SK-N-SH (cell line): ENCODE data around the gene PDXP. TPM values are rescaled to one million over a fixed set of nuclear protein-coding genes. Genes with fewer than 3 reads are reported as not detected.

Experiments
- CTCF ChIA-PET: fragments of 300-600, 350-600 bp; formaldehyde crosslinking; extraction: SDS; loops from one replicate; lab custom pipeline; 2021; lab: Yijun Ruan, JAX
- POLR2A ChIA-PET: fragments of 350-600 bp; sonication (Branson Sonifier 250); formaldehyde crosslinking; extraction: SDS; loops from one replicate; lab custom pipeline; 2020; ENCODE audit warnings: antibody characterized with exemption, inconsistent platforms; lab: Yijun Ruan, JAX
- DNase-seq: peaks from one replicate; pipeline ENCODE4 v3.0.0; 2012
- H2AFZ ChIP-seq: fragments of 200-600 bp; sonication (generic); 2 replicates; pipeline ENCODE4 v1.8.1; 2016; ENCODE audit warnings: antibody characterized with exemption, mild to moderate bottlenecking, low read depth
- H3F3A ChIP-seq: fragments of 200-600 bp; sonication (generic); replicated peaks from 2 replicates; pipeline ENCODE3; 2016; ENCODE audit warnings: antibody characterized with exemption, mild to moderate bottlenecking; ENCODE audit not compliant: insufficient read depth
- H3K27ac ChIP-seq, 2 experiments: fragments of 200-500 bp in 1 of 2; fragments of 200-600 bp in 1 of 2; sonication (Bioruptor generic) in 1 of 2; sonication (generic), shearing (Covaris generic) in 1 of 2; 2 replicates each; pipeline versions ENCODE4 v1.5.1 to v1.6.1; 2014 to 2016; ENCODE audit warnings: low read depth in 2 of 2, inconsistent platforms in 1 of 2, low read length in 1 of 2, mild to moderate bottlenecking in 1 of 2, mixed read lengths in 1 of 2
- H3K27me3 ChIP-seq: fragments of 200-600 bp; sonication (generic), shearing (Covaris generic); 2 replicates; pipeline ENCODE4 v1.6.1; 2016; ENCODE audit warnings: mixed run types; ENCODE audit not compliant: insufficient read depth
- H3K36me3 ChIP-seq, 2 experiments: fragments of 200-500 bp in 1 of 2; fragments of 200-600 bp in 1 of 2; sonication (Bioruptor generic) in 1 of 2; sonication (generic) in 1 of 2; replicated peaks in 1 of 2; 2 replicates each; pipeline versions ENCODE3 to v1.5.1; 2014 to 2016; ENCODE audit warnings: low read length in 1 of 2, mild to moderate bottlenecking in 1 of 2; ENCODE audit not compliant: insufficient read depth in 2 of 2, control insufficient read depth in 1 of 2
- H3K4me1 ChIP-seq, 2 experiments: fragments of 200-500 bp in 1 of 2; fragments of 200-600 bp in 1 of 2; sonication (Bioruptor generic) in 1 of 2; sonication (generic), shearing (Covaris generic) in 1 of 2; 2 replicates each; pipeline versions ENCODE4 v1.5.1 to v1.6.1; 2014 to 2016; ENCODE audit warnings: low read depth in 1 of 2, low read length in 1 of 2, mixed run types in 1 of 2; ENCODE audit not compliant: insufficient read depth in 2 of 2, control insufficient read depth in 1 of 2
- H3K4me2 ChIP-seq: fragments of 200-600 bp; sonication (generic), shearing (Covaris generic); 2 replicates; pipeline ENCODE4 v1.6.1; 2017; ENCODE audit warnings: mixed run types
- H3K4me3 ChIP-seq, 2 experiments: fragments of 200-500 bp in 1 of 2; fragments of 200-600 bp in 1 of 2; sonication (Bioruptor generic) in 1 of 2; sonication (generic), shearing (Covaris generic) in 1 of 2; 2 replicates each; pipeline versions ENCODE4 v1.5.1 to v1.8.1; 2014 to 2016; ENCODE audit warnings: low read depth in 2 of 2, inconsistent platforms in 1 of 2, low read length in 1 of 2, mild to moderate bottlenecking in 1 of 2, mixed read lengths in 1 of 2, moderate library complexity in 1 of 2
- H3K79me2 ChIP-seq: fragments of 200-600 bp; sonication (generic); 2 replicates; pipeline ENCODE4 v1.8.1; 2017; ENCODE audit warnings: mild to moderate bottlenecking; ENCODE audit not compliant: insufficient read depth
- H3K9ac ChIP-seq: fragments of 200-600 bp; sonication (generic); 2 replicates; pipeline ENCODE4 v1.6.1; 2017; ENCODE audit warnings: mixed run types
- H3K9me2 ChIP-seq: fragments of 200-600 bp; sonication (generic); 2 replicates; pipeline ENCODE4 v1.6.1; 2017; ENCODE audit warnings: mixed run types
- H3K9me3 ChIP-seq: fragments of 200-600 bp; sonication (generic); 2 replicates; pipeline ENCODE4 v1.6.1; 2017; ENCODE audit warnings: mixed run types, mild to moderate bottlenecking, moderate library complexity
- H4K20me1 ChIP-seq: fragments of 200-600 bp; sonication (generic); 2 replicates; pipeline ENCODE4 v1.6.1; 2017; ENCODE audit warnings: mild to moderate bottlenecking, mixed run types; ENCODE audit not compliant: insufficient read depth
- RFX5 ChIP-seq: IDR thresholded peaks from 2 replicates; pipeline ENCODE4 v1.6.1; 2012; ENCODE audit warnings: mild to moderate bottlenecking, improper control_type of control experiment, low read length
- WGBS: methylation state at CpG from one replicate; pipeline ENCODE4 v1.1.6; 2017; ENCODE audit warnings: low lambda C conversion rate; 5-methylcytosine and 5-hydroxymethylcytosine counted together
- polyA plus RNA-seq, 3 experiments: library from polyadenylated mRNA; depleted of rRNA; stranded (reverse); fragments of >200 nt; gene quantifications; 2 replicates each; pipeline ENCODE4 v1.2.3, GENCODE V29; 2012
- TF ChIP-seq, protein P1 (sequence below): IDR thresholded peaks from 2 replicates; pipeline ENCODE4 v1.4.0; 2012; ENCODE audit warnings: low read depth, borderline replicate concordance
- TF ChIP-seq, protein P2 (sequence below): fragments of 200-600 bp; sonication (generic); IDR thresholded peaks from 2 replicates; pipeline ENCODE4 v1.6.1; 2017; ENCODE audit warnings: antibody characterized with exemption, mild to moderate bottlenecking, moderate library complexity

The PDXP gene
- polyA plus RNA-seq, 1 of the 3 experiments (the other 2 are of a cell fraction) = 22.5 TPM

- Histone ChIP-seq H3K9me3 (no peaks in the 10 kb centered on the region), H3K9ac (no peak overlapping the region), H3K9me2 (no peaks in the 10 kb centered on the region), H3K4me3 (no peak overlapping the region), H3F3A (peaks cover 14% of the 10 kb centered on the region), H3K79me2 (0 out of 2 replicates have a peak, but pooled peaks cover under 1% of the 10 kb centered on the region), H3K4me1 (peaks cover 23 to 58% of the 10 kb centered on the region in 2 experiments), H4K20me1 (no peaks in the 10 kb centered on the region), H2AFZ (no peak overlapping the region), H3K27ac (peak overlapping the region; percentile 69 to 98; a peak in 3 of 4 replicates), H3K36me3 (peaks cover 0 to 9% of the 10 kb centered on the region in 2 experiments), H3K27me3 (no peaks in the 10 kb centered on the region), H3K4me2 (no peak overlapping the region)
- ChIA-PET POLR2A (interaction anchor here (2.0 to 2.8 kb wide), 4 partner anchors 8 to 46 kb away, joined by 6 to 16 read pairs (median 10); partner anchors contain the start of gene PDXP), CTCF (interaction anchor here (0.8 to 34.3 kb wide), 10 partner anchors 9 to 113 kb away, joined by 3 to 898 read pairs (median 16); partner anchors contain the start of genes LGALS1, NOL12, PDXP and TRIOBP)
- 100% methylated on average over 2 of the region's 7 CpGs for WGBS
- DNase-seq = no peak
- TF ChIP-seq, protein P1, sequence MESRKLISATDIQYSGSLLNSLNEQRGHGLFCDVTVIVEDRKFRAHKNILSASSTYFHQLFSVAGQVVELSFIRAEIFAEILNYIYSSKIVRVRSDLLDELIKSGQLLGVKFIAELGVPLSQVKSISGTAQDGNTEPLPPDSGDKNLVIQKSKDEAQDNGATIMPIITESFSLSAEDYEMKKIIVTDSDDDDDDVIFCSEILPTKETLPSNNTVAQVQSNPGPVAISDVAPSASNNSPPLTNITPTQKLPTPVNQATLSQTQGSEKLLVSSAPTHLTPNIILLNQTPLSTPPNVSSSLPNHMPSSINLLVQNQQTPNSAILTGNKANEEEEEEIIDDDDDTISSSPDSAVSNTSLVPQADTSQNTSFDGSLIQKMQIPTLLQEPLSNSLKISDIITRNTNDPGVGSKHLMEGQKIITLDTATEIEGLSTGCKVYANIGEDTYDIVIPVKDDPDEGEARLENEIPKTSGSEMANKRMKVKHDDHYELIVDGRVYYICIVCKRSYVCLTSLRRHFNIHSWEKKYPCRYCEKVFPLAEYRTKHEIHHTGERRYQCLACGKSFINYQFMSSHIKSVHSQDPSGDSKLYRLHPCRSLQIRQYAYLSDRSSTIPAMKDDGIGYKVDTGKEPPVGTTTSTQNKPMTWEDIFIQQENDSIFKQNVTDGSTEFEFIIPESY = no peak
- TF ChIP-seq RFX5 = no peak
These were observed 23.4 kb upstream of the PDXP start for GRCh38 chr22:37635157-37635556.

GRCh38 chr22:37636186-37636948, 22.2 kb upstream of the PDXP start:
- POLR2A ChIA-PET = interaction anchor here (0.7 to 2.8 kb wide), 4 partner anchors 10 to 271 kb away, joined by 3 to 12 read pairs (median 4); partner anchors contain the start of gene PDXP

More at GRCh38 chr22:37636186-37636948, 22.2 kb upstream of the PDXP start:
- Histone ChIP-seq H3K4me2 (no peak overlapping the region; the same call in 1 of the 2 replicates), H3K9me3 (no peaks in the 10 kb centered on the region), H3K27ac (peak overlapping the region in 1 of 2 experiments; percentile 51; a peak in 1 of 4 replicates), H3F3A (peaks cover 14% of the 10 kb centered on the region), H3K36me3 (peaks cover 0 to 4% of the 10 kb centered on the region in 2 experiments), H3K9me2 (no peaks in the 10 kb centered on the region), H2AFZ (no peak overlapping the region), H3K4me1 (peaks cover 27 to 69% of the 10 kb centered on the region in 2 experiments), H3K9ac (no peak overlapping the region), H4K20me1 (no peaks in the 10 kb centered on the region), H3K27me3 (no peaks in the 10 kb centered on the region), H3K4me3 (no peak overlapping the region), H3K79me2 (peaks cover 7% of the 10 kb centered on the region; the same call in 1 of the 2 replicates)
- WGBS = 77% methylated on average over 4 of the region's 6 CpGs
- TF ChIP-seq, protein P2, sequence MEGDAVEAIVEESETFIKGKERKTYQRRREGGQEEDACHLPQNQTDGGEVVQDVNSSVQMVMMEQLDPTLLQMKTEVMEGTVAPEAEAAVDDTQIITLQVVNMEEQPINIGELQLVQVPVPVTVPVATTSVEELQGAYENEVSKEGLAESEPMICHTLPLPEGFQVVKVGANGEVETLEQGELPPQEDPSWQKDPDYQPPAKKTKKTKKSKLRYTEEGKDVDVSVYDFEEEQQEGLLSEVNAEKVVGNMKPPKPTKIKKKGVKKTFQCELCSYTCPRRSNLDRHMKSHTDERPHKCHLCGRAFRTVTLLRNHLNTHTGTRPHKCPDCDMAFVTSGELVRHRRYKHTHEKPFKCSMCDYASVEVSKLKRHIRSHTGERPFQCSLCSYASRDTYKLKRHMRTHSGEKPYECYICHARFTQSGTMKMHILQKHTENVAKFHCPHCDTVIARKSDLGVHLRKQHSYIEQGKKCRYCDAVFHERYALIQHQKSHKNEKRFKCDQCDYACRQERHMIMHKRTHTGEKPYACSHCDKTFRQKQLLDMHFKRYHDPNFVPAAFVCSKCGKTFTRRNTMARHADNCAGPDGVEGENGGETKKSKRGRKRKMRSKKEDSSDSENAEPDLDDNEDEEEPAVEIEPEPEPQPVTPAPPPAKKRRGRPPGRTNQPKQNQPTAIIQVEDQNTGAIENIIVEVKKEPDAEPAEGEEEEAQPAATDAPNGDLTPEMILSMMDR = peak; percentile 21; the same call in 1 of the 2 replicates
- TF ChIP-seq, protein P1 = no peak
- DNase-seq = no peak
- CTCF ChIA-PET = interaction anchor here (1.1 to 34.3 kb wide), 7 partner anchors 8 to 99 kb away, joined by 4 to 898 read pairs (median 7); partner anchors contain the start of genes LGALS1, NOL12 and PDXP
